DMS 273 treated with DMSO at 0.1 percent for 48 hours (cell line): ENCODE data around the gene VILL.
"Not testable (repeated sequence)": the region's sequence is repeated elsewhere in the genome, so short reads cannot be mapped to it uniquely, and the experiment has no call there.

Source experiments
- DNase-seq: peaks from one replicate; lab custom pipeline; 2025; lab: John Stamatoyannopoulos, UW

The VILL gene

GRCh38 chr3:38017445-38018295 is 27.1 kb downstream of the VILL start:
- no peak for DNase-seq

DNA sequence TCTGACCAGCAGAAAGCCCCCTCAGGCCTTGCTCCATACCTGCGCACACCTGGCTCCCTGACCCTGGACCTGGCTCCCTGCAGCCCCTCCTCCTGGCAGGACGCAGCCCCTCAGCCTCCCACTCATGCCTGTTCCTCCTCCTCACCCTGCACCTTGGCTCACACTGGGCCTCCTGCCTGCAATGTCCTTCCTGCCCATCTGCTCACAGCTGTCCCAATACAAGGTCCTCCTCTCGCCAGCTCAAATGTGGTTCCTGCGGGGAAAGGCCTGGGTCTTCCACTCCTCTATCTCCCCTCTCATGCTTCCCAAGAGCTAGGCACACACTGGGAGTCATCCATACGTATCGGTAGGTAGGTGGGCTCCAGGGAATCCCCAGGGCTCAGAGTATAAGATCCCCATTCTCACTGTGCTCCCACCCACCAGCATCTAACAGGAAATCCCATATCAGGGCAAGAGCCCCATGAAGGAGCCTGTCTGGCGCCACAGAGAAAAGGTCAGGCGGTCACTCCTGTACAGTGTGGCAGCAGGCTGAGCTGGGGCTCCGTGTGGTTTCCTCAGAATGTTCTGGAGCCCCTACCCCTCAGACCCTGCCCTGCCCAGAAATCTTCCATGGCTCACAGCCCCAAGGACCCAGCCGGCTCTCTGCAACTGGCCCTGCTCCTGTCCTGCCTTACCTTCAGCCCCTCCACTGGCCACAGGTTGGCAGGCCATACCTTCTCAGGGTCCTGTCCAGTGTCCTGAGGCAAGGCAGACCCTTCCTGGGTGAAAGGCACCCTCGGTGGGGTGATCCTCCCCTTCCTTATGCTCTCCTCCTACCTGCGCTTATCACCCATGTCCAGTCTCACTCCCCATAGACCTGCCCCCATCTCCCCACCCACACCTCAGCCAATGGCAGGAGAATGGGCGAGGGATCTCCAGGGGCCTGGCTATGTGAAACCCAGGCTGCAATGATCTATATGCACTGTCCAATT is 28.0 kb downstream of the VILL start:
- DNase-seq, result no peak

- no peak for DNase-seq
Measured at GRCh38 chr3:38019658-38020341, 29.2 kb downstream of the VILL start.

- DNase-seq, result no peak
Measured at GRCh38 chr3:38020342-38020726, 29.7 kb downstream of the VILL start.

DNA sequence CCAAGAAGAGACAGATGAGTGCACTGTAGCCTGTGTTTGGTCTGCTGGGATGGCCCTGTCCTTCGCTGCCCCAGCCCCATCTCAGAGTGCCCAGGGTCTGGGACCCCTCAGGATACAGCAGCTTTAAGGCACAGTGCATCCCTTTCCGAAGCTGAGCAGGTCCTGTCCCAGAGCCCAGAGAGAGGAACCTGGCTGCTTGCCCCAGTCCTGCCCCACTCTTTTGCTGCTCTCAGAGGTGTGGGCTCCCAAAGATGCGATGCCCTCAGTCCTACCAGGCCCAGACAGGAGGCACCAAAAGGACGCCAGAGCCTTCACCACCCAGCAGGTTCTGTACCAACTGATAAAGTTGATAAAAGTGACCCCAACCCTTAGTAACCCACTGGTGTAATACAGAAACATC is 30.6 kb downstream of the VILL start:
- DNase-seq, result no peak

- DNase-seq, result no peak
Measured at GRCh38 chr3:38022301-38022700, 31.7 kb downstream of the VILL start.

GRCh38 chr3:38022896-38023709 is 32.5 kb downstream of the VILL start:
- no peak for DNase-seq

DNA sequence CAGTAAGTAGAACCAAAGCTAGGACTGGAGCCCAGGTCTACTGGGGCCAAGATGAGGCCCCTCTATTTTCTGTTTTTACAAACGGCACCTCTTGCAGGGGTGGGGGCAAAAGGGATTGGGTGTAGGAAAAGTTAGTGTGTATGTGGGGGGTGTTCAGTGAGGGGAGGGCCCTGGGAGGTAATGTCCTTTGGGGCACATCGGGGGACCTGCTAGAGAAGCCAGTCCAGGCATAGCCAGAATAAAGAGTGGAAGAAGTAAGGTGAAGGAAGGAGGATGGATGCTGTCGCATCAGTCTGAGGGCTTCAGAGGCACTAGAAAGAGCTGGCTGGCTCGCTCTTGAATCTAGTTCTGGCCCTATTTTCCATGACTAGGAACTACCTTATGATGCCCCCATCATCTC is 36.3 kb downstream of the VILL start:
- DNase-seq, result no peak

GRCh38 chr3:38027466-38028465 is 37.2 kb downstream of the VILL start:
- no peak for DNase-seq

- no peak for DNase-seq
Measured at GRCh38 chr3:38028621-38029361, 38.2 kb downstream of the VILL start.

DNA sequence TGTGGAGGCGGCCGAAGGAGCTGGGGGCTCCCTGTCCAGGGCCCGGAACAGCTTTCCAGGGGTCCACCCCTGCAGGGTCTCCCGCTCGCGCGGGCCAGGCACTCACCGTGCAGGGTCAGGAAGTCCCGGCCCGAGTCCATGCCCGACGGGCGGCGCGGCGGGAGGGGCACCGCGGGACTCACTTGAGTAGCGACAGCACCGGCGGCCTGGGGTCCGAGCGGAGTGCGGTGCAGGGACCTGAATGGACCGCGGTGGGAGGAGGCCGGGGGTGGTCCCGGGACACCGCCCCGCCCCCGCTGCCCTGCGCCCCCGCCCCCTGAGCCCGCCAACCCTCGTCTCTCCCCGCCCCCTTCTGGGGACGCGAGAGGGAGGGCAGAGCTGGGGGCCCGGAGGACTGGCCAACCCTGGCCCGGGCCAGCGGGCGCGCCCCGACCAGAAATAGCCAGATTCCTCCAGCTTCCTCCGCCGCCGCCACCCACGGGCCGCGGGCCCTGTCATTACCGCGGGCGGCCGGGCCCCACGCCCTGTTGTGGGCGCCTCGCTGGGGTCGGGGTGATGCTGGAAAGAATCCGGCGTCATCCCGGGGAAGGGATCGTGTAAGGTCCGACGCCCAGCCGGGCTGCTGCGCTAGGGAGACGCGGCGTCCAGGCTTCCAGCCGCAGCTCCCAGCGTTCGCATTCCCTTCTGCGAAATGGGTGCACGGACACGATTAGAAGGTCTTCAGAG is 39.0 kb downstream of the VILL start, which contains the start of gene PLCD1:
Gene PLCD1, minus strand, starts transcription at position 243 of the 726 bp plus-strand sequence. Its CDS starts 103 bp downstream, at position 140.
- no peak for DNase-seq

GRCh38 chr3:38030126-38031021 is 39.8 kb downstream of the VILL start:
- DNase-seq, result no peak

DNA sequence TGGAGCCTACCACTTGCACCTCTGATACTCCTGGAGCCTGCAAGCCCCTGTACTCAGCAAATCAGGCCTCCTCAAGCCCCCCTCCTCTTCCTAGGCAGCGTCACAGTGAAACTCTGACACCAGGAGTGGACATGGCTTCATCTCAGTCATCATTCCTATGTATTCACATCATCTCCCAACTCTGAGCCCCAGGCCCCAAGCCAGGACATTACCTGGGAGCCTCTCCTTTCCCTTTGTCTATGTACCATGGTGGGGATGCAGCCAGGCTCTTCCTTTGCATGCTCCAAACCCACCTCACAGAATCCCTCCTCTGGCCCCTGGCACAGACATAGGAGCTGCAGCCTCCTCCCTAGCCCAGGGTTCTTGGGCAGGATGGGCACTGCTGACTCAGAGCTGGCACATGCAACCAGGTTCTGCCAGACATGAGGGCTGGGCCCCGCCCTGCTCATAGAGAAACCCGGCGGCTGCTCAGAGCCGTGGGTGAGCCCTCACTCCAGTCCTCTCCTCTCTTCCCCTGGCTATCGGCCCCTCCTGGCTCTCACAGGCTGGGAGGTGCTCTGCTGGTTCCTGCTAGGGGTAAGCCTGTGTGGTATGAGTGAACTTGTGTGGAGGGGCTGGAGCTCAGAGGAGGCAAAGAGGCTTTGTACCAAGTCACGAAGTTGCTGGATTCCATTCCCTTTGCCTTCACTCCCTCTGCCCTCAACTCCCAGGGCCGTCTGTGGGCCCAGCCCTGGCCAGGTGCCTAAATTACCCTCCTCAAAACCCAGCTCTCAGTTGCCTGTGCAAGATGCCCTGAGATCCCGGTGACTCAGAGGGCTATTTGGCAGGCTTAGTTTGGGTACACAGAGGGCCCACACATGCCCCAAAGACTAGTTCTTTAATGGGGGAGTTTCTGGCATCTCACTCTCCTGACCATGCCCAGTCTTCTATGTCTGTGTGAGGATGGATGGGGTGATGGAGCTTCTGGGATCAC is 40.7 kb downstream of the VILL start:
- DNase-seq, result no peak

- DNase-seq, result no peak
Measured at GRCh38 chr3:38032328-38032865, 41.8 kb downstream of the VILL start.

DNA sequence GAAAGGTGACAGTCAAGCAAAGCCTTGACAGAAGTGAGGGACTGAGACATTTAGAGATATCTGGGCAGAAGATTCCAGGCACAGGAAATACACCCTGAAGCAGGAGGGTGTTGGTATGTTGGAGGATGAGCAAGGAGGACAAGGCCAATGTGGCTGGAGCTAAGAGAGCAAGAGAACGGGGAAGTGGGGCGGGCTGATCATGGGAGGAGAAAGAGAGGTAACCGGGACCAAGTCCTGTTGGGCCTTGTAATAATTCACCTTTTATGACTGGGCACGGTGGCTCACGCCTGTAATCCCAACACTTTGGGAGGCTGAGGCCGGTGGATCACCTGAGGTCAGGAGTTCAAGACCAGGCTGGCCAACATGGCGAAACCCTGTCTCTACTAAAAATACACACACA is 43.0 kb downstream of the VILL start:
- not testable (repeated sequence) for DNase-seq

DNA sequence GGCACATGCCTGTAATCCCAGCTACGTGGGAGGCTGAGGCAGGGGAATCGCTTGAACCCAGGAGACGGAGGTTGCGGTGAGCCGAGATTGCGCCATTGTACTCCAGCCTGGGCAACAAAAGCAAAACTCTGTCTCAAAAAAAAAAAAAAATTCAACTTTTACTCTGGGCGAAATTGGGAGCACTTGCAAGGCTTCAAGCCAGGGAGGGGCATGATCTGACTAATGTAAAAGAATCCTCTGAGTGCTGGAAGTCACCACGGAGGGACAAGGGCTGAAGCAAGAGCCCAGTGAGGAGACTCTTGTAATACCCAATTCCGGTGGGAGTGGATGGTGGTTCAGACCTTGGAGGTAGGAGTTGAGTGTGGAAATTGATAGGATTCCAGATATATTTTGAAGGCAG is 43.7 kb downstream of the VILL start:
- not testable (repeated sequence) for DNase-seq
